Hypothalamus (tissue), 51 donors: ENCODE measurements around the gene ZNF444.
"Not testable (repeated sequence)": the region's sequence is repeated elsewhere in the genome, so short reads cannot be mapped to it uniquely, and the experiment has no call there.

Source experiments
- DNase-seq, 51 donors: peaks; one replicate each; lab custom pipeline; 2025; lab: John Stamatoyannopoulos, UW

Gene ZNF444

DNA sequence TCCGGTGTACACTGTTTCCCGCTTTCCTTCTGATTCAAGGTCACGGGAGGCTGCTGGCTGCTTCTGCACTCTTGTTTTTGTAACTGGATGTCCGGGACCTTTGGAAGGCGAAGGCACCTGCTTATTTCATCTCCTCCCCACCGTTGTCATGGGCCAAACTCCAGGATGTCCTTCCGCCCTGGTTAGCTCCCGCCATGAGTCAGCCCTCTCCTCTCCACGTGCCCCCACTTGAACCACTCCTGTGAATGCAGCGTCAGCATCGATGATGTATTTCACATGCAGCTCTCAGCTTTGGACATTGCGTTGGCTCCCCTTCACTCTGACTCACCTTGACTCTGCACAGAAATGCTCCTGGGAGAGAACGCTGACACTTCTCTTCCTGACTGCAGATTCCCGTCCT is 29.2 kb downstream of the ZNF444 start:
- DNase-seq, result peak in 2 of 51 donors; percentile 1 to 14

DNA sequence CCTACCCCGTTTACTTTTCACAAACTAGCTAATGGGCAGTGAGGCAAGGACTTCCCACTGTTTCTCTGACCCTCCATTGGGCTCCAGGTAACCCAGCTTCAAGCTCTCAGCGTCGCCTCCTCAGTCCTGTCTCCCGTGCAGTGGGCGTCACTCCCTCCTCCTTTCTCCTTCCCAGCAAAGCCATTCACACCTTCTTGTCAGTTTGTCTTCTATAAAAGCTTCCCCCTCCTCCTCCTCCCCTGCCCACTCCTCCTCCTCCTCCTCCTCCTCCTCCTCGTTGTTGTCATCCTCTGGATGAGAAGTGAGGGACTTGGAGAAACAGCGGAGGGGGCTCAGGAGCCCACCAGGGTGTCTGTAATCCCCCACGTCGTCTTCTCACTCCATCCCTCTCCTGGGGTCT is 33.0 kb downstream of the ZNF444 start:
- no peak for DNase-seq

DNA sequence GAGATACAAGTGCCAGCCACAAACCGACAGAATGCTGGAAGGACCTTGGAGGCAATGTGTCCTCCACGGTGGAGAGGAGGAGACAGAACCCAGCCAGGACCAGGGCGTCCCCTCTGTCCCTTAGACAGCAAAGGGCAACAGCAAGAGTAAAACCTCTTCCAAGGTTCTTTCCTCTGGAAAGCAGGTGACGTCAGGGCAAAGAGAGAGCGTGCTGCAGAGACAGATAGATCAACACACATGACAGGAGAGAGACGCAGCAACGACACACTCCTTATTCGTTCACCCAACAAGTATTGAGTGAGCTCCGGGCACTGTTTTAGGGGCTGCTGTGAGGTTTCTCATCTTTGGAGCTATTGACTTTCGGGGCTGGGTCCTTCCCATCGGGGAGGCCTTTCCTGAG is 33.5 kb downstream of the ZNF444 start:
- no peak for DNase-seq

DNA sequence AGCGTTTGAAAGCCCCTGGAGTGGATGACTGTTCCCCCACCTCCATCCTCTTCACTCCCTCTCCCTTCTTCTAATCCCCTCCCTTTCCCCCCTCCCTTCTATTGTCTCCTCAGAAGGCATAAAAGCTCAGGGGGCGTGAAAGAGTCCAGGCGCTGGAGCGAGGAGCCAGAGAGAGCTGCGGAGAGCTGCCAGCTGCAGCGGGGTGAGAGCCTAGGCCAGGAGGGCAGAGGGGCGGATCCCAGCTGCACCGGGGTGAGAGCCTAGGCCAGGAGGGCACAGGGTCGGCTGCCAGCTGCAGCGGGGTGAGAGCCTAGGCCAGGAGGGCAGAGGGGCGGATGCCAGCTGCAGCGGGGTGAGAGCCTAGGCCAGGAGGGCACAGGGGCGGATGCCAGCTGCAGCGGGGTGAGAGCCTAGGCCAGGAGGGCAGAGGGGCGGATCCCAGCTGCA is 34.8 kb downstream of the ZNF444 start, which contains the start of gene GALP:
GALP (plus strand) TSS at position 148 of the 447 bp plus-strand sequence. CDS start 1,101 bp downstream, outside the sequence.
- not testable (repeated sequence) for DNase-seq

DNA sequence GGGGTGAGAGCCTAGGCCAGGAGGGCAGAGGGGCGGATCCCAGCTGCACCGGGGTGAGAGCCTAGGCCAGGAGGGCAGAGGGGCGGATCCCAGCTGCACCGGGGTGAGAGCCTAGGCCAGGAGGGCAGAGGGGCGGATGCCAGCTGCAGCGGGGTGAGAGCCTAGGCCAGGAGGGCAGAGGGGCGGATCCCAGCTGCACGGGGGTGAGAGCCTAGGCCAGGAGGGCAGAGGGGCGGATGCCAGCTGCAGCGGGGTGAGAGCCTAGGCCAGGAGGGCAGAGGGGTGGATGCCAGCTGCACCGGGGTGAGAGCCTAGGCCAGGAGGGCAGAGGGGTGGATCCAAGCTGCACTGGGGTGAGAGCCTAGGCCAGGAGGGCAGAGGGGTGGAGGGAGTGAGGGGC is 35.2 kb downstream of the ZNF444 start:
- not testable (repeated sequence) for DNase-seq

DNA sequence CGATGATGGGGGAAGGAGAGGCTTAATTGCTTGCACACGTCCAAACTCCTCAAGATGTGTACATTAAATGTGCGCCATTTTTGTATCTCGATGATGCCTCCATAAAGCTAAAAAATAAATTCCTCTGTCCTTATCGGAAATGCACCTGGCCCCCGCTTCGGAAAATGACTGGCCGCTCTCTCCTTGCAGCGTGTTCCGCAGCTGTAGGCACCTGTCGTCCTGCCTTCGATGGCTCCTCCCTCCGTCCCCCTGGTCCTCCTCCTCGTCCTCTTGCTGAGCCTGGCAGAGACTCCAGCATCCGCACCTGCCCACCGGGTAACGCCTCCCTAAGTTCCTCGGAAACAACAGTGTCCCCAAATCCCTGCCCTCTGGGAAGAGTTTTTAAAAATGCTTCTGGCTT is 35.8 kb downstream of the ZNF444 start:
- DNase-seq, result no peak

DNA sequence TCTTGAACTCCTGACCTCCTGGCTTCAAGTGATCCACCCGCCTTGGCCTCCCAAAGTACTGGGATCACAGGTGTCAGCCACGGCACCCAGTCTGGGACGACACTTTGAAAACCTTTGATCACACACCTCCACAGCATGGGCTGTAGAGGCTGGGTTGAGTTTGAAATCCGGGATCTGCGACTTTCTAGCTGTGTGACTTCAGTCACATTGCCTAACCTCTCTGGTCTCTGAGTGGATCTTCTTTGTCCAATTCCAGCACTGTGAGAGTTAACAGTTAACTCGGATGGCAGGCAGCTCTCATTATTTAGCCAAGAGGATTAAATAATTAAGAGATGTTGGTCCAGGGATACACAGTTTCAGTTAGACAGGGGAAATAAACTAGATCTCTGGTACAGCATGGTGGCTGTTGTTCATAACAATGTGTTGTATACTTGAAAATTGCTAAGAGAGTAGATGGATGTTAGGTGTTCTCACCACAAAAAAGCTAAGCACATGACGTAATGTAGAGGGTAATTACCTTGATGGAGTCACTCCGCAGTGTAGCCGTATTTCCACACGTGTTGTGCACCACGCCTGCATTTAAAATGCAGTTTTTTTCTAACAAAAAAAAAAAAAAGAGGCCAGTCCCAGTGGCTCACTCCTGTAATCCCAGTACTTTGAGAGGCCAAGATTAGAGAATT is 36.6 kb downstream of the ZNF444 start:
- no peak for DNase-seq

DNA sequence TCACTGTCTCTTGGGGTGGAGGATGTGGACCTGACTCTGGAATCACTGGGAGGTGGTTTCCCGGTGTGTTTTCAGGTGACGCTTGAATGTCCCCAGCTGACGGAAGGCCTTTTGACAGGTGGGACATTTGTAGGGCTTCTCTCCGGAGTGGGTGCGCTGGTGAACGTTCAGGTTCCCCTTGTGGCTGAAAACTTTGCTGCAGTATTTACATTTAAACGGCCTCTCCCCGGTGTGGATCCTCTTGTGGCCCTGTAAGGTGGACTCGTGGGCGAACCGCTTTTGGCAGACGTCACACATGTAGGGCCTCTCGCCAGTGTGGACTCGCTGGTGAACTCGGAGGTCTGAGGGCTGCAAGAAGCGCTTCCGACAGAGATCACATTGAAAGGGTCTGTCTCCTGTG is 48.7 kb downstream of the ZNF444 start:
- DNase-seq, result no peak

DNA sequence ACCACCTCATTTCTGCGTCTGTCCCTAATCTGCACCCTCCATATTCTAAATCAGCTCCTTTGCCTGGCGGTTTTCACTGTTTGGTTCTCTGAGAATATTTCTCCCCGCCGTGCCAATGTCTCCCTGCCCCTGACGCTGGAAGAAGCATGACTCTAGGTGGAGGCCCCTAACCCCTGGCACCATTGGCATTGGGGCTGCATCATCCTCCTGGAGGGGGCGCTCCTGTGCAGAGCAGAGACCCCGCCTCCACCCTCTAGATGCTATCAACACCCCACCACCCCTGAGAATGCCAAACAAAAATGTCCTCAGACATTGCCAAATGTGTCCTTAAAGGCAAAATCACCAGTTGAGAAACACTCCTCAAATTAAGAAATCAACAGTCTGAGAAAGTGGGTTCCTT is 50.0 kb downstream of the ZNF444 start:
- DNase-seq, result no peak

DNA sequence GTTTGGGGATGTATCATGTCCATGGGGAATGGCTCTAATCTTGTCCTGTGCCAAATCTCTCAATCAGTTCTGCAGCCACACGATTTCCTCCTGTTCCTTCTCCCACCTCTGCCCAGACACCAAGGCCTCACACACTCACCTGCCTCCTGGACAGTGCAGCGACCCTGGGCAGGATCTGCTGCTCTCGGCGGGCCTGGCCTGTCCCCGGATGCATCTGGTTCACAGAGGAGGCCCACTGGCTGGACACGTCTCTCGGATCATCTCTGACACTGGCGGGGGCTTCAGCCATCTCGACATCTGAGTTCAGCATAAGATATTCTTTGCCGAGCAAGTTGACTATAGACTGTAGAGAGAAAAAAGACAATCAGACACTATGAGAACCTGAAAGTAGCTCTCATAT is 50.6 kb downstream of the ZNF444 start:
- no peak for DNase-seq

DNA sequence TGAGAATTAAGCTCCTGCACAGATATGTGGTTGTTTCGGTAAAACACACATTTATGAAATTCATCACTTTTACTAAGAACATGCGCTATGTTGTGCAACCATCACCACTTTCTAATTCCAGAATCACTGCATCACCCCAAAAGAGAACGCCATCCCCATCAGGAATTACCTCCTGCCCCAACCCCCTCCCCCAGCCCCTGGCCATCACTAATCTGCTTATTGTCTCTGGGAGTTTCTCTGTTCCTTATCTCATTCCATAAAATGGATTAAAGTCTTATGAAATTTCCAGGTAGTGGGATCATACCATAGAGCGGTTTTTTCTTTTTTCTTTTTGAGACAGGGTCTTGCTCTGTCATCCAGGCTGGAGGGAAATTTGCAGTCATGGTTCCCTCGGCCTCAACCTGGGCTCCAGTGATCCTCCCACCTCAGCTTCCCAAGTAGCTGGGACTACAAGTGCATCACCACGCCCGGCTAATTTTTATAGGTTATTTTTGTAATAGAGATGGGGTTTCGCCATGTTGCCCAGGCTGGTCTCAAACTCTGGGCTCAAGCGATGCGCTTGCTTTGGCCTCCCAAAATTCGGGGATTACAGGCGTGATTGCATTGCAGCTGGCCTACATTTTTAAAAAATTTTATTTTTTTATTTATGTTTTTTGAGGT is 53.0 kb downstream of the ZNF444 start:
- no peak for DNase-seq

DNA sequence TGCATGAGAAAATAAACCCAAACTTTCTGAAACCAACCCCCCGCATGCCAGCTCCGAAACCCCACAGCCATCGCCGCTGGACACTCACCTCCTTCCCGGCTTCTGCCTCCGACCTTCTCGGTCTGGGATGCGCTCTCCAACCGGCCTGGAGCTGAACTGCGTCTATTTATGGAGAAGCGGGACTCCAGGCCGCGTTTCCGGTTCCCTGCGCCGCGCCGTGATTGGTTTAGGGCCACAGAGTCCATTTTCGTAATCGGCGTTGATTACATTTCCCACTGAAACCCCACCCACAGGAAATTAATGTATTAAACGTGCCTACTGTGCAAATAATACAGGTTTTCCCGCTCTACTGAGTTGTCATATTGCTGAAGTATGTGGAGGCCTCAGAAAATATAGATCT is 56.6 kb downstream of the ZNF444 start, which contains the start of gene ZSCAN5B:
ZSCAN5B (minus strand) TSS at position 138 of the 400 bp plus-strand sequence. CDS start 4,731 bp downstream, outside the sequence.
- DNase-seq, result not testable (repeated sequence)

DNA sequence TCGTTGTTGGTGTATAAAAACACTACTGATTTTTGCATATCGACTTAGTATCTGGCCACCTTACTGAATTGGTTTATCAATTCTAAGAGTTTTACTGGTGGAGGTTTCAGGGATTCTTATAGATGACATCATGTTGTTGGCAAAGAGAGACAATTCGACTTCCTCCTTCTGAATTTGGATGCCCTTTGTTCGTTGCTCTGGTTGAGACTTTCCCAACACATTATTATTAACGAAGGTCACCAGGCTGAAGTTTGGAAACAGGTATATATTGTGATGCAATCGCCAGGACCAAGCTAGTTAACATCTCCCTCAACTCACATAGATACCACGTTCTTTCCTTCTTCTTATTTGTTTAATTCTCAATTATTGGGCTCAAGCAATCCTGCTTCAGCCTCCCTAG is 58.6 kb downstream of the ZNF444 start:
- no peak for DNase-seq

DNA sequence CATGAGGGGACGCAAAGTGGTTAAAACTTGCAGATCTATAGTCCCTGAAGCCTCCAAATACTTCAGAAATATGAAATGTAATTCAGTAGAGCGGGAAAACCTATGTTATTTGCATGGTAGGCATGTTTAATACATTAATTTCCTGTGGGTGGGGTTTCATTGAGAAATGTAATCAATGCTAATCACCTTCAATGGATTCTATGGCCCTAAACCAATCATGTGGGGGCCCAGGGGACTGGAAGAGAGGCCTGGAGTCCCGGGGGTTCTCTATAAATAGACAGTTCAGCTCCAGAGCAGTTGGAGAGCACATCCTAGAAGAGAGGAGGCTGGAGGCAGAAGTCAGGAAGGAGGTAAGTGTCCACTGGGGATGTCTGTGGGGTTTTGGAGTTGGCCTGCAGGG is 60.9 kb downstream of the ZNF444 start, which contains the start of gene ZSCAN5C:
ZSCAN5C (plus strand) TSS at position 301 of the 400 bp plus-strand sequence. CDS start 3,641 bp downstream, outside the sequence.
- DNase-seq, result no peak

DNA sequence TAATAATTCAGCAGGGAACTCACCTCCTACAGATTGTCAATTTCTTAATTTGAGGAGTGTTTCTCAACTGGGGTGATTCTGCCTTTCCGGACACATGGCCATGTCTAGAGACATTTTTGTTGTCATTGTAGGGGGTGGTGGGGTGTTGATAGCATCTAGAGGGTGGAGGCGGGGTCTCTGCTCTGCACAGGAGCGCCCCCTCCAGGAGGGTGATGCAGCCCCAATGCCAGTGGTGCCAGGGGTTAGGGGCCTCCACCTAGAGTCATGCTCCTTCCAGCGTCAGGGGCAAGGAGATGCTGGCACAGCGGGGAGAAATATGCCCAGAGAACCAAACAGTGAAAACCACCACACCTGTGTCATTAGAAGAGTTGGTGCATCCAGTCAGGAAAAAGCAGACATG is 66.5 kb downstream of the ZNF444 start:
- not testable (repeated sequence) for DNase-seq

DNA sequence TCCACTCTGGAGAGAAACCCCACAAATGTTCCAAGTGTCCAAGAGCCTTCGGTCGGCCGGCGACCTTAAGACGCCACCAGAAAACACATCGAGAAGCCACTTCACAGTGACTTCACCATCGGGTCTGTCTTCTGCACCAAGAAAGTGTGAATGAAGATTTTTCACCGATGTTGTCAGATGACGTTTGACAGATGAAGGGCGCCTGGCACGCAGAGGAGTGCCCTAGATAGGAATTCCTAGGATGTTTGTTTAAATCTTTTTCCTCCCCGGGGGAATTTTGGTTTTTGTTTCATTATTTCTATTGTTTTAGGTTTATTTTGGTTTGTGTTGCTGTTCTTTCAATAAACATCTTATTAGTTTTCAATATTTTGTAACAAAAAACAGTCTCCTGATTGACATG is 68.0 kb downstream of the ZNF444 start:
- no peak for DNase-seq

DNA sequence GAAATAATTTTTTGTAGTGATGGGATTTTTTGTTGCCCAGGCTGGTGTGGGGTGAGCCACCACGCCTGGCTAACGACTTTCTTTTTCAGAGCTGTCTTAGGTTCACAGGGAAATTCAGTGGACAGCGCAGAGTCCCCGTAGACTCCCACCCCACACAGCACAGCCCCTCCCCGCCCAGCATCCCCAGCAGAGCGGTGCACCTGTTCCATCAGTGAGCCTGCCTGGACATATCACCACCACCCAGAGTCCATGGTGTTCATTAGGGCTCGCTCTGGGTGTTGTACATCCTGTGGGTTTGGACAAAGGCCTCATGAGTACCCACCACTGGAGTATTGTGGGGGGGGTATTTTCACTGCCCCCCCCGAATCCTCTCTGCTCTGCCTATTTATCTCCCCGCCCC is 68.9 kb downstream of the ZNF444 start:
- DNase-seq, result not testable (repeated sequence)
